Brain microvascular endothelial cell (primary cell): ENCODE data around the gene SCNN1B.
"Not testable (repeated sequence)": the region's sequence is repeated elsewhere in the genome, so short reads cannot be mapped to it uniquely, and the experiment has no call there.

ENCODE experiments used
- DNase-seq: peaks from one replicate; pipeline ENCODE4 v3.0.0-alpha.2; 2020
- H3K27ac ChIP-seq: fragments of 250-450 bp; sonication (Bioruptor Pico); 2 replicates; pipeline ENCODE4 v1.5.1; 2020; ENCODE audit warnings: mild to moderate bottlenecking, moderate library complexity
- H3K27me3 ChIP-seq: fragments of 250-450 bp; sonication (Bioruptor Pico); replicated peaks from 2 replicates; pipeline ENCODE4 v1.5.1; 2020; ENCODE audit warnings: mild to moderate bottlenecking
- H3K36me3 ChIP-seq: fragments of 250-450 bp; sonication (Bioruptor Pico); replicated peaks from 2 replicates; pipeline ENCODE4 v1.5.1; 2020; ENCODE audit warnings: mild to moderate bottlenecking
- H3K4me3 ChIP-seq: 2 replicates; pipeline ENCODE4 v1.5.1; 2011; ENCODE audit warnings: low read depth, mild to moderate bottlenecking, control low read depth, low read length, moderate library complexity
- in situ Hi-C: cut with HindIII; loops from 2 replicates; pipeline ENCODE4 v1.10.0; 2017; ENCODE audit warnings: low sequenced_read_pairs, low pct_ligation_motif_present
- TF ChIP-seq, protein P1 (sequence below): IDR thresholded peaks from 2 replicates; pipeline ENCODE4 v1.5.1; 2011; ENCODE audit warnings: low read depth, mild to moderate bottlenecking, moderate library complexity, low read length, control low read depth, inconsistent platforms; ENCODE audit errors: missing control alignments

Gene SCNN1B

GRCh38 chr16:23389201-23389600 lies 87.1 kb downstream of the SCNN1B start:
- Histone ChIP-seq H3K4me3 (no peak overlapping the region), H3K27ac (no peak overlapping the region), H3K27me3 (no peaks in the 10 kb centered on the region), H3K36me3 (peaks cover 36% of the 10 kb centered on the region)
- in situ Hi-C loops: no loop called here
- TF ChIP-seq, protein P1, sequence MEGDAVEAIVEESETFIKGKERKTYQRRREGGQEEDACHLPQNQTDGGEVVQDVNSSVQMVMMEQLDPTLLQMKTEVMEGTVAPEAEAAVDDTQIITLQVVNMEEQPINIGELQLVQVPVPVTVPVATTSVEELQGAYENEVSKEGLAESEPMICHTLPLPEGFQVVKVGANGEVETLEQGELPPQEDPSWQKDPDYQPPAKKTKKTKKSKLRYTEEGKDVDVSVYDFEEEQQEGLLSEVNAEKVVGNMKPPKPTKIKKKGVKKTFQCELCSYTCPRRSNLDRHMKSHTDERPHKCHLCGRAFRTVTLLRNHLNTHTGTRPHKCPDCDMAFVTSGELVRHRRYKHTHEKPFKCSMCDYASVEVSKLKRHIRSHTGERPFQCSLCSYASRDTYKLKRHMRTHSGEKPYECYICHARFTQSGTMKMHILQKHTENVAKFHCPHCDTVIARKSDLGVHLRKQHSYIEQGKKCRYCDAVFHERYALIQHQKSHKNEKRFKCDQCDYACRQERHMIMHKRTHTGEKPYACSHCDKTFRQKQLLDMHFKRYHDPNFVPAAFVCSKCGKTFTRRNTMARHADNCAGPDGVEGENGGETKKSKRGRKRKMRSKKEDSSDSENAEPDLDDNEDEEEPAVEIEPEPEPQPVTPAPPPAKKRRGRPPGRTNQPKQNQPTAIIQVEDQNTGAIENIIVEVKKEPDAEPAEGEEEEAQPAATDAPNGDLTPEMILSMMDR: no peak
- no peak for DNase-seq

GRCh38 chr16:23389936-23390335 lies 87.8 kb downstream of the SCNN1B start:
- H3K27ac ChIP-seq, H3K27me3 ChIP-seq, DNase-seq, H3K4me3 ChIP-seq, in situ Hi-C loops: not testable (repeated sequence)
- H3K36me3 ChIP-seq: peaks cover 36% of the 10 kb centered on the region

DNA sequence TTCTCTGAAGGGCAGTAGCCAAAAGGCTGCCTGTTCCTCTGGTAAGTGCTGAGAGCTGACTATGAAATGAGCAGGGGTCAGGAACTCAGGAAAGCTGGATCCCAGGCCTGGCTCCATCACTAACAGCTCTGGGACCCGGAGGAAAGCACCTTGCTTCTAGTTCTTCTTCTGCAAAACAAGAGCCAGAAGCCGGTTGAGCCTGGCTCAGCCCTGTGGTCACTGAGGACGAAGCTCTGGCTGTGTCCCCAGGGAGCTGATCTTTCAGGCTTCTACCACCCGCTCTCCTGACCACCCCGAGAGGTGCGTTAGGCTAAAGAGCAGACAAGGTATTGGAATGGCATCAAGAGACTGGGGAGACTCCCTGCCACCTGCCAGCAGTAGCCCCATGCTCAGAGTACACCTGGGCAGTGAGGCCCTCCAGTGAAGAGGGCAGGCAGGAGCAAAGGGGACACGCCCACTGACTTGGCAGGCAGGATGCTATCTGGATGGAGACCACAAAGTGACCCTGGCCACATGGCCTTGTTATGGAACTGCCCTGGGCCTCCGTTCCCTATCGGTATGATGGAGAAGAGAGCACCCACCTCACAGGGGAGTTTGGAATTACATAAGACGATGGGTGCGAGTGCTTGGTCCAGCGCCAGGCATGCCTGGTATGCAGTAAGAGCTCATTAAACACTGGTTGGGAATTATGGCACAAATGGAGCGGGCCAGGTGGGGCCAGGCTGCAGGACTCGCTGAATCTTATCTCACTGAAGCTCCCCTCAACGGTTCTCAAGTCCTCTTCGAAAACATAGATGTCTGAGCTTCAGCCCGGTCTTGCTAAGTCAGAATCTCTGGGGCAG lies 89.5 kb downstream of the SCNN1B start:
- TF ChIP-seq, protein P1: no peak
- H3K27me3 ChIP-seq: no peaks in the 10 kb centered on the region
- H3K27ac ChIP-seq: no peak overlapping the region
- H3K36me3 ChIP-seq: peaks cover 40% of the 10 kb centered on the region
- in situ Hi-C loops: no loop called here
- no peak overlapping the region for H3K4me3 ChIP-seq
- DNase-seq: no peak

GRCh38 chr16:23392223-23392600 lies 90.1 kb downstream of the SCNN1B start:
- in situ Hi-C loops: no loop called here
- TF ChIP-seq, protein P1: no peak
- no peak overlapping the region for H3K27ac ChIP-seq
- no peak overlapping the region for H3K4me3 ChIP-seq
- no peak for DNase-seq
- H3K27me3 ChIP-seq: no peaks in the 10 kb centered on the region
- H3K36me3 ChIP-seq: peaks cover 41% of the 10 kb centered on the region

GRCh38 chr16:23394141-23394831 lies 92.2 kb downstream of the SCNN1B start:
- Histone ChIP-seq H3K27me3 (no peaks in the 10 kb centered on the region), H3K36me3 (peaks cover 55% of the 10 kb centered on the region), H3K27ac (no peak overlapping the region), H3K4me3 (no peak overlapping the region)
- DNase-seq: no peak
- in situ Hi-C loops: no loop called here
- TF ChIP-seq, protein P1: no peak

- DNase-seq: no peak
- H3K4me3 ChIP-seq: no peak overlapping the region
- in situ Hi-C loops: no loop called here
- H3K27me3 ChIP-seq: no peaks in the 10 kb centered on the region
- no peak overlapping the region for H3K27ac ChIP-seq
- peaks cover 56% of the 10 kb centered on the region for H3K36me3 ChIP-seq
- TF ChIP-seq, protein P1: no peak
Observed at GRCh38 chr16:23395732-23396131, 93.6 kb downstream of the SCNN1B start.
